Liver (tissue), 3 donors: Measurements from ENCODE around the gene MAGEA6.

Experiments
- CTCF ChIP-seq: fragments of 150-350 bp; IDR thresholded peaks from 2 replicates; pipeline ENCODE4 v1.5.1; 2017; ENCODE audit warnings: improper control_type of control experiment, low read depth, low read length; ENCODE audit not compliant: missing input control
- EGR1 ChIP-seq, 2 donors: IDR thresholded peaks; 2 replicates each; pipeline ENCODE4 v1.6.1; 2016 to 2018; ENCODE audit warnings: antibody characterized with exemption in 2 of 2, low read depth in 2 of 2
- MAX ChIP-seq: IDR thresholded peaks from 2 replicates; pipeline ENCODE4 v1.6.1; 2016; ENCODE audit warnings: antibody characterized with exemption
- donor health status: healthy.
- donor health status: healthy.

- TF ChIP-seq MAX (no peak), EGR1 (IDR thresholded peaks at IDR 0.05; ENCODE audit: low read depth in 2 of 2) (no peak), CTCF (no peak)
These were observed 36.5 kb upstream of the MAGEA6 start for GRCh38 chrX:152806035-152806434.
